ENCODE results near the gene RNASEH2B.

The RNASEH2B gene

DNA sequence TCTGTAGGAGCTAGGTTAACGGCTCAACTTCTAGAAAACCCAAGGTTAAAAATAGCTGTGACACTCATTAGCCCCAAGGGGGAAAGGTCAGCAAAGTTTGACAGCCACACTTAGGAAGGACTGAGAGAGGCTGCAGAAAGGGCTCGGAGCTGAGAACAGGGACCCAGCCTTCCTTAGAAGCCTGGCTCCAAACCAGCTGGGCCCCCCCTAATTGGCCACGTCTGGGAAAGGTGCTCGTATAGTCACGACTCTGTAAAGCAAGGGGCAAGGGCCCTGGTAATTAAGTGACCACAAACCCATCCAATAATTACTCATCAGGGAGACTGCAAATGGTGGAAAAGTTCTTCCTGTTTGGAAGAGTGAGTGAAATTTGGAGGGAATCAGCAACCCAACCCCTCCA lies 90.5 kb downstream of the RNASEH2B start:
- Histone ChIP-seq H3K4me3 (ENCODE audit: low read depth in 1 of 2, low read length in 2 of 2) (no peak overlapping the region), H3K9ac (ENCODE audit: low read length) (no peak overlapping the region), H3K27ac (ENCODE audit: low read depth, low read length) (no peak overlapping the region), H3K4me1 (ENCODE audit: insufficient read depth, low read length) (no peaks in the 10 kb centered on the region), H3K36me3 (ENCODE audit: insufficient read depth, low read length) (no peaks in the 10 kb centered on the region), H3K27me3 (ENCODE audit: control insufficient read depth in 1 of 2, insufficient read depth in 2 of 2, low read length in 2 of 2) (no peaks in the 10 kb centered on the region), H3K9me3 (ENCODE audit: low read length) (no peaks in the 10 kb centered on the region)

DNA sequence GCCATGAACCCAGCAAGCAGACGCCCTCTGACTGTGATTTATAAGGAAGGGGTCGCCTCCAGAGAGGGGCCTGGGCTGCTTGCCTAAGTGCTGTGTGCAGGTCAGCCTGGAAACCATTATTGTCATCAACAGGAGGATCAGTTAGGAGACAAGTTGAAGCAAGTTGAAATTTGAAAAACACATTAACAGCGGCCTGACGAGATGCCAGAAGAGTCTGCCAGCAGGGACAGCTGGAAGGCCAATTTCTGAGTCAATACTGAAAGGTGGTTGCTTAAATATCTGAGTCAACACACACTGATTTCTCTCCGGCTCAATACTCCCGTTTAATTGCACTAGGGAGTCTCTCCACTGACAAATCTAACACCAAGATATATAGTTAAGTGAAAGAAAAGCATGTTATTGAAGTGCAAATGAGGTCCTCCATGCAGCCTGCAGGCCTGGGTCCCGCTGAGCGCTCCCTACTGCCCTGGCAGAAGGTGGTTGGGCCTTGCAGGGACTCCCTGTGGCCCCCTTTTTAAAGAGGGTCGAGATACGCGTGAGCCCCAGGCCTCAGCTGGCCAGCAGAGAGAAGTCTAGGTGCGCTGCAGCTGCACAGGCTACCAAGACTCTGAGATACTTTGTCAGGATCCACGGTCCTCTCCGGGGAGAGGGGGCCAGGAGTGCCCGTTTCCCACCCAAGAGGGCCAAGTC lies 91.1 kb downstream of the RNASEH2B start:
- Histone ChIP-seq H3K27ac (ENCODE audit: low read depth, low read length) (no peak overlapping the region), H3K36me3 (ENCODE audit: insufficient read depth, low read length) (no peaks in the 10 kb centered on the region), H3K9me3 (ENCODE audit: low read length) (no peaks in the 10 kb centered on the region), H3K9ac (ENCODE audit: low read length) (no peak overlapping the region), H3K27me3 (ENCODE audit: control insufficient read depth in 1 of 2, insufficient read depth in 2 of 2, low read length in 2 of 2) (no peaks in the 10 kb centered on the region), H3K4me1 (ENCODE audit: insufficient read depth, low read length) (no peaks in the 10 kb centered on the region), H3K4me3 (ENCODE audit: low read depth in 1 of 2, low read length in 2 of 2) (no peak overlapping the region)

DNA sequence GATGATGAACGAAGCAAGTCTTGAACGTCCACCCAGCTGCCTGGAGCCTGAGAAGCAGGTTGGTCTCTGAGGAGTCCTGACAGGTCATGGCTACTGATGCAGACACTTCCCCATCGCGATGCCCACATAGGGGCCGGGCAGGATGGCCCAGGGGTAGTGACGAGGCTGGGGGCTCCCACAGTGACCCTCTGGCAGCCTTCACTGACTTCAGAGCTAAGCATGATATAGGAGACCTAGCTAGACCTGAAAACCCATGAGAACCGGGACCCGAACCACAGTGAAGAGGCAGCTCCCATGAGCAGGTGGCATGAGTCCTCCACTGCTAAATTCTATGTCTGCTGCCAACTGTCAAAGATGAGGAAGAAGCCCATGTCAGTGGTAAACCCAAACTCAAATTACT lies 91.7 kb downstream of the RNASEH2B start:
- Histone ChIP-seq H3K36me3 (ENCODE audit: insufficient read depth, low read length) (no peaks in the 10 kb centered on the region), H3K9me3 (ENCODE audit: low read length) (no peaks in the 10 kb centered on the region), H3K4me1 (ENCODE audit: insufficient read depth, low read length) (no peaks in the 10 kb centered on the region), H3K27me3 (ENCODE audit: control insufficient read depth in 1 of 2, insufficient read depth in 2 of 2, low read length in 2 of 2) (no peaks in the 10 kb centered on the region), H3K9ac (ENCODE audit: low read length) (no peak overlapping the region), H3K4me3 (ENCODE audit: low read depth in 1 of 2, low read length in 2 of 2) (no peak overlapping the region), H3K27ac (ENCODE audit: low read depth, low read length) (no peak overlapping the region)

DNA sequence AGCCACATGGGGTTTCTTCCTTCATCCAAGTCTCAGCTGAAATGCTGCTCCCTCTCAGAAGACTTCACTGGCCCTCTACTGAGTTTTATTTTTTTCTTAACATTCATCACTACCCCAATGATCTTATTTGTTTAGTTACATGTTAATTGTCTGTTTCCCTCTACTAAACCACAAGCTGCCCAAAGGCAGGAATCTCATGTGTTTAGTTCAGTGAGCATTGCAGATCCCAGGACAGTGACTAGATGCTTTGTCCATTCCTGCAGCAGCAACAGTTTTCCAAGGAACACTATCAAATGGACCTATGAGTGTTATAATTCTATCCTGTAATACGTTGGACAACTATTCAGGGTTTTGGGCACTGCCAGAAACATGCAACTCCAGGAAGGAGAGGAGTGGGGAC lies 93.1 kb downstream of the RNASEH2B start:
- Histone ChIP-seq H3K4me1 (ENCODE audit: insufficient read depth, low read length) (no peaks in the 10 kb centered on the region), H3K36me3 (ENCODE audit: insufficient read depth, low read length) (no peaks in the 10 kb centered on the region), H3K27ac (ENCODE audit: low read depth, low read length) (no peak overlapping the region), H3K9me3 (ENCODE audit: low read length) (no peaks in the 10 kb centered on the region), H3K27me3 (ENCODE audit: control insufficient read depth in 1 of 2, insufficient read depth in 2 of 2, low read length in 2 of 2) (no peaks in the 10 kb centered on the region), H3K9ac (ENCODE audit: low read length) (no peak overlapping the region), H3K4me3 (ENCODE audit: low read depth in 1 of 2, low read length in 2 of 2) (no peak overlapping the region)

DNA sequence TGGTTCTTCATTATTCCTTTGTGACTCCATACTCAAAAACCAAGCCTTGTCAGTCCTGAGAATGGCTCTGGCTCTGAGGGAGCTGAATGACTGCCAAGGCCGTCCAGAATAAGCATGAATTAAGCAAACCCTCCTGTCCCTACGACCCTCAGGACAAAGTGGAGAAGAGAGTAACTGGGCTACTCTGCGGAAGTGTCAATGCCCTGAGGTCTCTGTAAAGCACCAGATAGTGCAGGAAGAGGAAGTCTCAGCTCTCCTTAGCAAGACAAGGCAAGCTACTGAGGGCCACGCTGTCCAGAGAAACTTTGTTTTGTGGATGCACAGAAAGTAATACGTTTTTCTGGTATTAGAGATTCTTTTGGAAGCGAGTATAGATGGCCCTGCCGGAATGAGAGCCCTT lies 94.1 kb downstream of the RNASEH2B start:
- H3K9ac ChIP-seq (ENCODE audit: low read length): no peak overlapping the region
- no peaks in the 10 kb centered on the region for H3K36me3 ChIP-seq (ENCODE audit: insufficient read depth, low read length)
- no peak overlapping the region for H3K27ac ChIP-seq (ENCODE audit: low read depth, low read length)
- no peaks in the 10 kb centered on the region for H3K4me1 ChIP-seq (ENCODE audit: insufficient read depth, low read length)
- H3K27me3 ChIP-seq (ENCODE audit: control insufficient read depth in 1 of 2, insufficient read depth in 2 of 2, low read length in 2 of 2): no peaks in the 10 kb centered on the region
- H3K4me3 ChIP-seq (ENCODE audit: low read depth in 1 of 2, low read length in 2 of 2): no peak overlapping the region
- H3K9me3 ChIP-seq (ENCODE audit: low read length): no peaks in the 10 kb centered on the region

DNA sequence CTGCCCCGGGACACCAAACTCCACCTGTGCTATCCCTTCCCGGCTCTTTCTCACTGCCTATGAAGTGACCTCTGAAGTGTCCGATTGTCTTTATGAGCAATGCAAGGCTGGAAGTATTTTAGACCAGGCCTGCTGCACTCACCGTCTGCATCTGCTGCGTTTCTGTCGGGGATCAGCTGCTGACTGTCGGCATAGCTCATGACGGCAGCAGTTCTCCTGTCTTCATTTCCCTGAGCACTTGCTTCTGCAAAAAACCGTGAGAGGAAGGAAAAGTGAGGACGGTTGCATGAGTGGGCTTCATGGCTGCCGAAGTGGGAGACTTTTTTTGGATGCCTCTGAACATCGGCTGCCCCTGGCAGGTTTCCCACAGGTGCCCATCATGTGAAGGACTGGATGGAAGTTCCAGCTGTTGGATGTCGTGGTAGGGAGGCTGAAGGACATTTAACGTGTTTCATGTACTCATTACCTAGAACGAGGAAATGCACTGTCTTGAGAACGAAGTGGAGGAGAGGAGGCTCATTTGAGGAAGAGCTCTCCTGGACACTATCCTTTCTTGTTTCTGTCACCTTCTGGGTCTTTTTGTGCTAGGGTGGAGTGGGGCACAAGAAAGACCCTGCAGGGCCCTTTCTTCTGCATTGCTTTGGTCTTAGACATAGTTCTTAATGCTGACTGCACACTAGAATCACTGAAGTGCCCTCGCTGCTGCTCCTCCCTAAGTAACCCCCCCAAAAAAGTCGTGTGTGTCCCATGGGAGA lies 94.7 kb downstream of the RNASEH2B start:
- H3K36me3 ChIP-seq (ENCODE audit: insufficient read depth, low read length): no peaks in the 10 kb centered on the region
- H3K27ac ChIP-seq (ENCODE audit: low read depth, low read length): no peak overlapping the region
- no peaks in the 10 kb centered on the region for H3K27me3 ChIP-seq (ENCODE audit: control insufficient read depth in 1 of 2, insufficient read depth in 2 of 2, low read length in 2 of 2)
- H3K4me3 ChIP-seq (ENCODE audit: low read depth in 1 of 2, low read length in 2 of 2): no peak overlapping the region
- no peak overlapping the region for H3K9ac ChIP-seq (ENCODE audit: low read length)
- H3K4me1 ChIP-seq (ENCODE audit: insufficient read depth, low read length): no peaks in the 10 kb centered on the region
- H3K9me3 ChIP-seq (ENCODE audit: low read length): no peaks in the 10 kb centered on the region

DNA sequence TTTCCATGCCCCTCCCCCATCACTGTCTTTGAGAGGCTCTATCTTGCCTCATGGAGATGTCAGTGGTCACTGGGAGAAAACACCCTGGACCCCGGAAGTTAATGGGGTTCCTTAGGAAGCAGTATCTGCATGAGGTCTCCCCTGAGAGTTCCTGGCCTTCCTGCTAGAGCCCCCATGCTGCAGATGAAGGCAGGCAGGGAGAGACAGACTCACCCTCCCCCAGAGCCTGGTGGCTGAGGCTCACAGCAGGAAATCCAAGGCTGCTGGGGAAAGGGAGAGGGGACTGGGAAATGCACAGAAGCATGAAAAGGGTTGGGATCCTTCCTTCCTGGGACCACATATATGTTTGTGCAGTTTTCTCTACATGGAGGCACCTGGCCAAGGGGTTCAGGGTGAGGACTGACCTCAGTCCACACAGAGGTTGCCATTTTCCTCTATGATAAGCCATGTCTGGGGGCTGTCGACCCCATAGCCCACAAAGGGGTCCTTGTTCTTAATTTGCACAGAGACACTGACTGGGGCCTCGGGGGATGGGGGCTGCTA lies 95.4 kb downstream of the RNASEH2B start:
- H3K9me3 ChIP-seq (ENCODE audit: low read length): no peaks in the 10 kb centered on the region
- no peaks in the 10 kb centered on the region for H3K36me3 ChIP-seq (ENCODE audit: insufficient read depth, low read length)
- H3K4me3 ChIP-seq (ENCODE audit: low read depth in 1 of 2, low read length in 2 of 2): no peak overlapping the region
- H3K27ac ChIP-seq (ENCODE audit: low read depth, low read length): no peak overlapping the region
- H3K4me1 ChIP-seq (ENCODE audit: insufficient read depth, low read length): no peaks in the 10 kb centered on the region
- H3K27me3 ChIP-seq (ENCODE audit: control insufficient read depth in 1 of 2, insufficient read depth in 2 of 2, low read length in 2 of 2): no peaks in the 10 kb centered on the region
- H3K9ac ChIP-seq (ENCODE audit: low read length): no peak overlapping the region

DNA sequence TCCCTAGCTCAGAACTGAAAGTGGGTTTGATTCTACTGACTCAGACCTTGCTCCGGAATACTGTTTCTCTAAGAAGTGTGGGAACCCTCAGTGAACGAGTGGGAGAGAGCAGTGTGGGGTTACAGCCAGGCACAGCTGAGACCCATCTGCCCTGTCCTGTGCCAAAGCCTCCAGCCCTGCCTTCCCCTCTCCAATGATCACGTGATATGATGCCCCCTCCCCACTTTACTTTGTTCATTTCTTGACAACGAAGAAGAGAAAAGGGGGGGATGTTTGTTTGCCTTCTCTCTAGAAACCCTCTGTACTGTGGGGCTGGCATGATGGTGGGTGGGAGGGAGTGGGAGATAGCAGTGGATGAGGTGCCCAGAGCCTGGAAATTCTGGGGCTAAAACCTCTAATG lies 96.0 kb downstream of the RNASEH2B start:
- Histone ChIP-seq H3K36me3 (ENCODE audit: insufficient read depth, low read length) (no peaks in the 10 kb centered on the region), H3K9ac (ENCODE audit: low read length) (no peak overlapping the region), H3K27ac (ENCODE audit: low read depth, low read length) (no peak overlapping the region), H3K27me3 (ENCODE audit: control insufficient read depth in 1 of 2, insufficient read depth in 2 of 2, low read length in 2 of 2) (no peaks in the 10 kb centered on the region), H3K9me3 (ENCODE audit: low read length) (no peaks in the 10 kb centered on the region), H3K4me1 (ENCODE audit: insufficient read depth, low read length) (no peaks in the 10 kb centered on the region), H3K4me3 (ENCODE audit: low read depth in 1 of 2, low read length in 2 of 2) (no peak overlapping the region)
